Stimulated activated CD8-positive, alpha-beta memory T cell treated with anti-CD3 and anti-CD28 coated beads, Interleukin-7, amount 100 ng/mL, for 48 hours (primary cell): Measurements from ENCODE around the gene STPG1.

Experiments used
- DNase-seq, 2 donors: peaks; one replicate each; pipeline ENCODE4 v3.0.0-alpha.2; 2020; ENCODE audit warnings: low read depth in 1 of 2; ENCODE audit errors: extremely low read depth in 1 of 2

Gene STPG1

GRCh38 chr1:24427545-24427862, 13.9 kb upstream of the STPG1 start:
- DNase-seq: no peak

- DNase-seq: no peak
Observed at GRCh38 chr1:24426744-24427544, 13.4 kb upstream of the STPG1 start.

- DNase-seq: no peak
Observed at GRCh38 chr1:24425922-24426321, 12.3 kb upstream of the STPG1 start.

GRCh38 chr1:24425441-24425840, 11.9 kb upstream of the STPG1 start:
- DNase-seq: no peak

- no peak for DNase-seq
Observed at GRCh38 chr1:24424990-24425389, 11.4 kb upstream of the STPG1 start.

GRCh38 chr1:24424207-24424606, 10.6 kb upstream of the STPG1 start:
- DNase-seq: no peak

GRCh38 chr1:24421502-24421901, 7.9 kb upstream of the STPG1 start:
- DNase-seq: no peak

GRCh38 chr1:24420547-24420946, 7.0 kb upstream of the STPG1 start:
- no peak for DNase-seq

GRCh38 chr1:24418898-24419628, 5.5 kb upstream of the STPG1 start:
- DNase-seq: no peak

- DNase-seq: no peak
Observed at GRCh38 chr1:24417681-24418080, 4.1 kb upstream of the STPG1 start.

- no peak for DNase-seq
Observed at GRCh38 chr1:24416666-24417391, 3.2 kb upstream of the STPG1 start.

- DNase-seq: no peak
Observed at GRCh38 chr1:24415910-24416665, 2.5 kb upstream of the STPG1 start.

- DNase-seq: peak; percentile 92 to 98
Observed at GRCh38 chr1:24415334-24415909, 1.8 kb upstream of the STPG1 start, which contains the start of gene NIPAL3. TSS of gene NIPAL3 (plus strand) at chr1:24415802. CDS start at chr1:24419548, 3,746 bp downstream.

GRCh38 chr1:24414775-24415333, 1.3 kb upstream of the STPG1 start:
- no peak for DNase-seq

GRCh38 chr1:24412408-24412807, 1.2 kb downstream of the STPG1 start:
- DNase-seq: no peak

GRCh38 chr1:24411963-24412362, 1.6 kb downstream of the STPG1 start:
- no peak for DNase-seq

GRCh38 chr1:24410750-24411149, 2.8 kb downstream of the STPG1 start:
- no peak for DNase-seq

- DNase-seq: no peak
Observed at GRCh38 chr1:24409535-24409934, 4.0 kb downstream of the STPG1 start.

- no peak for DNase-seq
Observed at GRCh38 chr1:24406788-24407187, 6.8 kb downstream of the STPG1 start.

GRCh38 chr1:24403806-24404205, 9.8 kb downstream of the STPG1 start:
- no peak for DNase-seq
